GM18502 (cell line): Measurements from ENCODE around the gene CSRP1.

Experiments used
- ATAC-seq: cut with Tn5 transposase; IDR thresholded peaks from one replicate; pipeline ENCODE4 v1.9.1; 2021; ENCODE audit warnings: mild to moderate bottlenecking; ENCODE audit not compliant: unreplicated experiment, poor library complexity

Gene CSRP1

DNA sequence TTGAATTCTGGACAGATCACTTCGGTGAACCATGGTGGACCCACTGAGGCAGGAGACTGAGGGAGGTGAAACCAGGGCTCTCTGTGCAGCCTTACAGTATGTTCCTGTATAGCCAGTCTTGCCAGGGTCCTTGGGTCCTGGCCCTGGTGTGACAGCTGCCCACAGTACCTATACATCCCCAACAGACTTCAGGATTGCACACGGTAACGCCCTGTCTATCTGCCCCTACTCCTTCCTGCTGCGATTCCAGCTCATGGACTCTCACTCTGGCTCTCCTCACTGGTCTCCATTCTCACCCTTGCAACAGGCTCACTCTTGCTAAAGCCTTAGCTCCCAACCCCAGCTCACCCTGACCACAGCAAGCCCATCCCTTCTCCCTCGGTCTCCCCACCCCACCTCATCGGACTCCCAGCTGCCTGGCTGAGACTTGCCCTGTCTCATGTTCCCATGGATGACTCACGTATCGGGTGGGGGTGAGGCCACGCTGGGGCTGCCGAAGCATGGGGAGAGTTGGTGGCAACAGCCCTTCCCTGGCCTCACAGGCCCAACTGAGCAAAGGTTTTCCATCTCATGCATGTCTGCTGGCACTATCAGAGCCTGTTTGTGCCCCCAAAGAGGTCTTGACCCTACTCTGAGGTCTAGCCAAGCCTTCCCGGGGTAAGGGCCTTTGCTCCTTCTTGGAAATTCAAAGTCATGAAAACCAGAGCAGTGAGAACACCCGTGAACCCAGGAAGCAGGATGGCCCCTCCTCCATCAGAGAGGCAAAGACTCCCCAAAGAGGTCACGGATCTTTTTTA lies 45.1 kb downstream of the CSRP1 start:
- no peak for ATAC-seq

DNA sequence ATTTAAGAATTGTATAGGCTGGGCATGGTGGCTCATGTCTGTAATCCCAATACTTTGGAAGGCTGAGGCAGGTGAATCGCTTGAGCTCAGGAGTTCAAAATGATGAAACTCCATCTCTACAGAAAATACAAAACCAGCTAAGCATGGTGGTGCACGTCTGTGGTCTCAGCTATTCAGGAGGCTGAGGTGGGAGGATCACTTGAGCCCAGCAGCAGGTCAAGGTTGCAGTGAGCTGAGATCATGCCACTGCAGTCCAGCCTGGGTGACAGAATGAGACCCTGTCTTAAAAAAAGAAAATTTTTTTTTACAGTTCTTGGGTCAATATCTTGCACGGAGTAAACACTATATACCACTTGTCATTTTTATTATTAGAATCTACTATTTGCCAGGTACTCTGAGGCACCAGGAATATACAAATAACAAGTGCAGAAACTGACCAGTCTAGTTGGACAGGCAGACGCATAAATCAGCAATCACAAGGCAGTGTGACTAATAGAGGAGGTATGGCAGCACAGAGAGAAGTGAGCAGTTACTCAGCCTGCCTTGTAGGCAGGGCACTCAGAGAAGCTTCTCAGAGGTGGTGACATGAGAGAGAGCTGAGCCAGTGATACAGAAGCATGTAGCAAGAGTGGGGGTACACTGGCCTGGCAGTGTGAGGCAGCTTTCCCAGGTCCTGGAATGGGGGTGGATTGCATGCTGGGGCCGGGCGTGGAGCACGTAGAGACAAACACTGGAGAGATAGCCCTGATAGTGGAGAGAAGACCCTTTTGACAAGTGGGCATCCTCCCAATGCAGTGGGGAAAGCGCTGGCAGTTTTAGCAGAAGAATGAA lies 45.9 kb downstream of the CSRP1 start:
- ATAC-seq: no peak

DNA sequence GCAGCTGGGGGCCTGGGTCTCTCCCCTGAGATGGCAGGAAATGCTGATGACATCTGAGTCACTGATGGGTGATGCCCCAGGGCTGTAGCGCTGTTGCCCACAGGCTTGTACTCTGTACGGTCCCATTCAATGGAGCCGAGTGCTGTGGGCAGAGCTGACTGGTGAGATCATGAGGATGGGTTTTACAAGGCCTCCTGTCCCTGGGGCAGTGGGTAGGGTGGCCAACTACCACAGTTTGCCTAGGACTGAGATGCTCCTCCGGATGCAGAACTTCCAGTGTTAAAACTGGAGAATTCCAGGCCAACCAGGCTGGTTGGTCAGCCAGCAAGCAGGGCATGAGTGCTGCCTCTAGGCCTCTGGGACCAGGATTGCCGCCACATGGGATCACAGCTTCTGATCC lies 47.1 kb downstream of the CSRP1 start:
- ATAC-seq: no peak

DNA sequence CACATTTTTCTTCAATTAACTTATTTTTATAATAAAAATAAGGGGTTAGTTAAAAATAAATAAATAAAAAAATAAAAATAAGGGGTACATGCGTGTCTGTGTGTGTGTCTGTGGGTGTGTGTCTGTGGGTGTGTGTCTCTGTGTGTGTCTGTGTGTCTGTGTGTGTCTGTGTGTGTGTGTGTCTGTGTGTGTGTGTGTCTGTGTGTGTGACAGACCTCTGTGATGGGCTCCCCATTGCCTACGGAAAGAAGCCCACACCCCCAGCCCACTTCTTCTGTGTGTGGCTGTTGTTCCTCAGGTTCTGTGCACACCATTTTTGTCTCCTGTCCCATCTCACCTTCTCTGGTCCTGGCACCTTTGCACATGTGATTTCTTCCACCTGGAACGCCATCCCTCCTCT lies 47.9 kb downstream of the CSRP1 start:
- ATAC-seq: no peak

DNA sequence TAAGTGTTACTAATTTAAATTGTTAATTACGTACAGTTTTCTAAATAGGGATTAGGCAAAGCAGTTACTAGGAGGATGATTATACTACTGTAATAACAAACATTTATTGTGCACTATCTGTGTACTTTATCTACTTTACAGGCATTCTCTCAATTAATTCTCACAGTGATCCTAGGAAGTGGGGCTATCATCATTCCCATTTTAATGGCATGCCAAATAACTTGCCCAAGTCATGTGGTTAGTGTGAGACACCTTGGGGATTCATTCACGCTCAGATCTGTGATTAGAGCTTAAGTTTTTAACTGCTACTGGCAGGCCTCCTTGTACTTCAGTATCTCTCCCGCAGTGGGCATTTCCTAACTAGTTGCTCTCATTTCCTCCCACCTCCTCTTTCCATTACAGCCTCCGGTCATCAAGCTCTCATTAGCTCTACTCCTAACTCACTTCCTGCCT lies 49.4 kb downstream of the CSRP1 start:
- no peak for ATAC-seq

DNA sequence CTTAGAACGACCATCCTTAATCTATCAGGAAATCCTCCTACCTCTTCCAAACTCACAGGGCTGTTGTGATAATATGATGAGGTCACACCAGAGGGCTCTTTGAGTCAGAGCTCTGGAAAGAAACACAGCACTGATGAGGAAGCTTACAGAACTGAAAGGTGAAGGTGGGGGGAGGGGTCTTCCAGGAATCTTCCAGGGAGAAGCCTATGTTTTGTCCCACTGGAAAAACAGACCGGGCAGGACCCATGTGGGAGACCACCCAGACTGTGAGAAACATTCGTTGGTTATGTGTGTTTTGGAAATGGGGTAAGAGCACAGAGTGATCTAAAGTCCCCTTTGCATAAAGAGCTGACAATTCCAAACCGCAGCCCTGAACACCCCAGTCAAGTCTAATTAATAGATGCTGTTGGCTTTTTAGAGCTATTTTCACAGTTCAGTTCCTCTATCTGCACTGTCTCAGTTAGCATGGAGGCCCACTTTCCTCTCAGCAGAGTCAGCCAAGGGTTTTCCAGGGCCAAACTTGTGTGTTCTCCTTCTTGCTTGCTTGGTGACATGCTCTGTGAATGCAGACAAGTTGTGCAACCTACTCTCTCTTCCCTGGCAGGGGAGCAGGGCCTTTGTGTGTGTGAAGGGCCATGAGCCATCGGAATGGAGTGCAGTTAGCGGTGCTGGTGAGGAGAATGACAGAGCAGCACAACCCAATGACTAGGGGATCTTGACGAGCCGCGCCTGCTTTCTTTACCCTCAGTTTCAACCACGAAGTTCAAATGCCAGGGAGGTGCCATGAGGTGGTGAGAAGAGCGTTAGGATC lies 50.2 kb downstream of the CSRP1 start:
- ATAC-seq: peak; percentile 56

DNA sequence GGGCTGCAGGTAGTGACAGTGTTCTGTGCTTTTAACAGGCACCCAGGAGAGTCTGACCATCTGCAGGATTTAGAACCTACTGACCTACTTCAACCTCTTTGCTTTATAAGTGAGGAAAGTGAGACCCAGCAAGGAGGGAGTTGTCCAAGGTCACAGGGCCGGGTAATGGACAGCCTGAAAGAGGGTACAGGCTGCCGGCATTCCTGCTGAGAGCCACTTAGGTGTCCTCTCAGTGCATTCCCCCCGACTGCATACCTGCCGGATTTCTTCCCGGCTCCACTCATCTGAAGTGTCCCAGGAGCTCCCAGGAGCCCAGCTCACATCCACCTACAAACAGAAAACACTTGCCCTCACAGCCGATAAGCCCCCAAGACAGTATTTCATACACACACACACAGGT lies 51.8 kb downstream of the CSRP1 start:
- ATAC-seq: no peak

DNA sequence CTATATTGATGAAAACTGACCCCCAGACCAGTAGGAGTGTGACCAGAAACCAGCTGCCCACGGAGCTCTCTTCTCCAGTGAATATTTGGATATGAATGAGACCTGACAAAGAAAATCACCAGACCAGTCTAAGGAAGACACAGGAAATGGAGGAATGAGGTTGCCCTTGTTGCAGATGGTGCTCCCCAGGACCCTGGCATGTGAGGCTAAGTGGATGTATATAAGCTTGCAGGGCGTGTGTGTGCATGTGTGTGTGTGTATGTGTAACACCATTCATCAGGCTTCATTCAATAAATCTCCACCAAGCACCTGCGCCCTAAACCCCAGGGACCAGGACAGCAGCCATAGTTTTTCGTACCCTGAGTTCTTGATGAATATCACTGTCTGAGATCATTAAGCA lies 52.3 kb downstream of the CSRP1 start:
- no peak for ATAC-seq

DNA sequence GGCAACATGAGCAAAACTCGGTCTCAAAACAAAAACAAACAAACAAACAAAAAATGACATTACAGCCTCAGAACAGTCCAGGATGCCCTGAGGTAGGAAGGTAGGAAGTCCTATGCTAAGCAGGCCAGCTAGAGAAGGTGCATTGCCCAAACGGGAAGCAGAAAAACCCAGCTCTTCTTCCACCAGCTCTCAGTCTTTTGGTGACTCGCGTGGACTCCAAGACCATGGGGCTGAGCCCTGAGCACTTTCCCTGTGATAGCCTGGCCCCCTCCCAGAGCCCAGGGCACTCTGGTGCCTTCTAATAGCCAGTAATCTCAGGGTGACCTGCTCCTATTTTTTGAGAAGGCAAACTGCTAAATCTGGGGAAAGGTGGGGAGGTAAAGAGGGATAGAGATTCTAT lies 54.1 kb downstream of the CSRP1 start:
- ATAC-seq: no peak

DNA sequence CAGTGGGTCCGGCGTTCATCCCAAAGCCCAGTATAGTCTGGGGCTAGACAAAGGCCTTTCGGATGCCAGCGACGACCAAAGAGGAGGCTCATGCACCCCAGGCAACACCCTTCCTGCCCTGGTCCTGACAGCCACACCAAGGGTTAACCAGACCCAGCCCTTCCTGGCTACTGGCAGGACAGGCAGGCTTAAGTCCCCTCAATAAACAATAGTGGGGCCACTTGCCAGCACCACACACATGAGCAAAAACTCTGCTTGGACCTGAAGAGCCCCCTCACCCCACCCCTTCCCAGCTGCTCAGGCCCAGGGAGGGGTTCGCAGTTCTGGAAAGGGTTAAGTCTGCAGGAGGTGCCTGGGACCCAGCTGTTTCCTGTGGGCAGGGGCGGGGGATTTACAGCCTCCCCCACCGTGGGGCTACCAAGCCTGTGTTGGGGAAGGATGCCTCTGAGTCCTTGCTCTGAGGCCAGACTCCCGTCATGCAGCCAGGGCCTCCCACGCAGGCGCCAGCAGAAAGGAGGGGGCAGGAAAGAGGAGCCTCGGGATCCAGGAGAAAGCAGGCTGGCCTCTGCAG lies 56.1 kb downstream of the CSRP1 start:
- peak; percentile 42 for ATAC-seq

DNA sequence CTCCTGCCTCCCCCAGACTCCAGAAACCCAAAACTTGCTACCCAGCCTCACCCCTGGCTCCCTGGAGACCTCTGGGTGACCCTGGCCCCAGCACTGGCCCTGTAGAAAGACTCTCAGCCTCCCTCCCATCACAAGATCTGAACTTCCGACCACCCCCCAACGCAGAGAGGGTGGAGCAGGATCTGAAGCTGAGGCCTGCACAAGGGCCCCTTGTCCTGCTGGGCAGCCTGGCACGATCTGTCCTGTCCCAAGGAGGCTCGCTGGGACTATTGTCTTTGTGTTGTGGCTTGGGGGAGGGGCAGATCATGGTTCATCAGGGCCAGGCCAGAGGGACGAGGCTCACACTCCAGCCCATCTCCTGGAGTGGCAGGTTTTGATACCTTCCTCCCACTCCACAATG lies 57.9 kb downstream of the CSRP1 start:
- no peak for ATAC-seq

DNA sequence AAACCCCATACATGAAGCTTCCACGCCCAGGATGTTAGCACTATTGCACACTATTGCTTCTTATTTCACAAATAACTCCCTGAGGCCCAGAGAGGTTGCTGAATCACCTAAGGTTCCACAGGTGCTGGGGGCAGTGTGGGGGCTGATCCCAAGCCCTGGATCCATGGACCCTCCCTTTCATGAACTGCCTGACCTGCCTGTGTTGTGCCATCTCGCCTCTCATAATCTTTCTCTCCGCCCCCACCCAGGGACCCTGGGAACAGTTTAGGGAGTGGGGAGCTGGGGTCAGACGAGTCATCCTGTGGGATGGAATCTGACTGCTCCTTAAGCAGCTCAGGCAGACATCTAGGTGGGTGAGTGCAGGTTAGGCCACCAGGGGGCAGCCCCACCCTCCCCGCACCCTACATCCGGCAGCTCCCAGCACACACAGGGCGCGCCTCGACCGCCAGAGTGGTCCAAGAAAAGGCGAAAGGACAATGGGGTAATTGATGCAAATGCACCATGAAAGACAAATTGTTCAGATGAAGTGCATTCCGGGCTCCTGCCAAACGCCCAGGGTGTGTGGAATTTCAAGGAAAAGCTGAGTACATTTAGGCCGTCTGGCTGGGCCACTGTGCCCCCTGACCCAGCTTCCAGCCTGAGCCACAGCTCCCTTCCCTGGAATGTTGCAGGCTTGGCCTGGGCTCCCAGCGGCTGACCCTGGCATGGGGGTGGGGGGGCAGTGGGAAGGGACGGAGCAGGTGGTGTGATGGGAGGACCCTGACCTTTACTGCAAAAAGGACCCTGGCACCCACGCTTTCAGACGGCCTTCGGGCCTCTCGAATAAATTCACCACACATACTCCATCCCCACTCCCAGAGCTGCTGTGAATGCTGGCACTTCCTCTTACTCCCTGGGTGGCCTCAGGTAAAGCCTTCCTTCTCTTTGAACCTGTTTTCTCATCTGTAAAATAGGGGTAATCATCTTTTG lies 58.7 kb downstream of the CSRP1 start:
- ATAC-seq: no peak

DNA sequence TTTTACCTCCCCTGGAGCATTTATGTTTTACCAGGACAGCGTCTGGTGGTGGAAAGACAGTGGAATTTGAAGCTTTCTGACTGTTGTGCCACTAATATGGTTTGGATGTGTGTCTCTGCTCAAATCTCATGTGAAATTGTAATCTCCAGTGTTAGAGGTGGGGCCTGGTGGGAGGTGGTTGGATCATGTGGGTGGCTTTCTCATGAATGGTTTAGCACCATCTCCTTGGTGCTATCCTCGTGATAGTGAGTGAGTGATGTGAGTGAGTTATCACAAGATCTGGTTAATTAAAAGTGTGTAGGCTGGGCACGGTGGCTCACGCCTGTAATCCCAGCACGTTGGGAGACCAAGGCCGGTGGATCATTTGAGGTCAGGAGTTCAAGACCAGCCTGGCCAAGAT lies 61.6 kb downstream of the CSRP1 start:
- ATAC-seq: no peak

DNA sequence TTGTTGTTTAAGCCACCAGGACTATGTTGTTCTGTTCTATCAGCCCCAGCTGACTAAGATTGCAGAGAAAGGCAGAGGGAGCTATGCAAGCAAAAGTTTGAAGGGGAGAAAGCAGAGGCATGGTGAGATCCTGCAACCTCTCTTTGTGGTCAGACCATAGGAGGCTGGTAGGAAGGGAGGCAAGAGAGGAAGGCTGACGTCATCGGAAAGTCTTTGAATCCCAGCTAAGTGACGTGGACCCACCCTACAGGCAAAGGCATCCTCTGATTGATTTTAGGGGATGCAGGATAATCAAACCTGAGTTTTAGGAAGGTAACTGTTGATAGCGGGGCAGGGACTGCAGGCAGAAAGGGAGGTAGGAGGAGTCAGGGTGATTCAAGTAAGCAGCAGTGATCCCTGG lies 62.1 kb downstream of the CSRP1 start:
- ATAC-seq: no peak

DNA sequence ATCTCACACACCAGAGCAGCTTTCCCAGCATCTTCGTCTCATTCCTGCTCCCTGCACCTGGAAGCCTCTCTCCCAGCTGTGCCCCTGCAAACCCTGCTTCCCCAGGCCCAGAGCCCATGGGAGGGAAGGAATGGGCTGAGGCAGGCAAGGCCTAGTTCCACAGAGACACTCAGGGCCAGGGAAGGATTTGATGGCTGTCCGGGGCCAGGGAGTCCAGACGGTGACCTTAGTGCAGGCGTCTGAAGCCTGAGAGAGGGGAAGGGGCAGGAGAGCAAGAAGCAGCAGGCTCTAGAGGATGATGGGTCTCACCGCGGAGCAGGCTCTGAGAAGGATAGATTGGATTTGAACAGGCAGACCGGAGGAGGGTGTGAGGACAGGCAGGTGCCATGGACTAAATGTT lies 63.2 kb downstream of the CSRP1 start:
- no peak for ATAC-seq

DNA sequence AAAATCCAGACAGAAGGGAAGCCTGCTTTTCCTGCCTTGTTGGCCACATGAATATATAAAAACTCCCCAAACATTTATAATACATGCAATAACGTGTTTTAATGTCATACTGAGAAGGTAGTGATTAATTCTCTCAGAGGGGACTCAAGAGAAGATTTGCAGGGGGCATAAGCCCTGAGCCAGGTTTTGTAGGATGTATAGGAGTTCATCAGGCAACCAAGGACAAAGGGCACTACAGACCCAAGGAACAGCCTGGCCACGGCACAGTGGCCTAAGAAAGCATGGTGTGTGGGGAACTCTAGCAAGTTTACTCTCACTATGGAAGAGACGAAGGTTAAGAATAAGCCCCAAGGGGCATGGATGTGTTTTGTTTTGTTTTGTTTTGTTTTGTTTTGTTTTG lies 70.0 kb downstream of the CSRP1 start:
- ATAC-seq: no peak

DNA sequence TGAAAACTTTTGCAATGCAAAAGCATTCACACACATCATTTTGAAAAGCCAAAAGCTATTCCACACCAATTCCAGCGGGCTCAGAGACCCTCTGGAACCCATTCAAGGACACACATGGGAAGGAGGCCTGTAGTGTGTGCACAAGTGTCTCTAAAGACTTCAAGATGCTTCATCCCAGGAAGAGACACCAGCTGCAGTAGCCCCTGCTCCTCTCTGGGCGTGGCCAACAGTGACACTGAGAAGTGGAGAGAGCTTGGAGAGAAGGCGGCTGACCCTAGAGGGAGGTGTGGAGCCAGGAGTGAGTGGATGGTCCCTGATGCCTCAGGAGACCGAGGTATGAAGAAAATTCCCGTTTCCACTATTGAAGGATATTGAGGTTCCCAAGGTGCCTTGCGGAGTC lies 70.5 kb downstream of the CSRP1 start:
- ATAC-seq: no peak

DNA sequence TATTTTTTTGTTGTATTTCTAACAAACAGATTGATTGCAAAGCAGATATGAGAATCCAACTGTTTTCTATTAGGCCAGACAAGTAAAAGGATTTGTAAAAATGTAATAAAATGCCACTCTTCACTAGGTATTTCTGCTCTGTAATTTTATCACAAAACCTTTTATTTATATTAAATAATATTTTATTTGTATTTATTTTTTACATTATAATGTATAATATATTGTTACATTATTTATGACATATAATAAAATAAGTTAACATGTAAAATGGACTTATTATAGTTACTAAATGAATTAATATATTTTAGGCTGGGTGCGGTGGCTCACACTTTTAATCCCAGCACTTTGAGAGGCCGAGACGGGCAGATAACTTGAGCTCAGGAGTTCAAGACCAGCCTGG lies 72.7 kb downstream of the CSRP1 start:
- ATAC-seq: no peak

DNA sequence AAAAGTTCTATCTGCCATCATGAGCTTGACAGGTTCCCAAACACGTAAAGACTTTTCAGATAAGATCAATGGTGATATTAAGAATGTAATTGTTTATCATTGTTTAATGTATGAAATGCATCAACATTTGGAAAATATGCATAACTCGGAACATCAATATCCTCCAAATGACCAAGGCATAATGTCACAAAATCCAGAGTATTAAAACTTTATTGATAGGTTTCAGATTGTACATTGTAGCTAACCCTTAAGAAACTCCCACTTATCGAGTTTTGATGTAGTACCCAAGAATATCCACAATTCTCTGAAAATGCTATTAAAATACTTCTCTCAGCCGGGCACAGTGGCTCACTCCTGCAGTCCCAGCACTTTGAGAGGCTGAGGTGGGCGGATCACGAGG lies 73.3 kb downstream of the CSRP1 start:
- ATAC-seq: no peak
